Measurements from ENCODE around the gene PHF21B. TPM values are rescaled to one million over a fixed set of nuclear protein-coding genes. Genes with fewer than 3 reads are reported as not detected.

PHF21B gene
- total RNA-seq, 1 donor from 2014 or later = 0.21 TPM

GRCh38 chr22:44919691-44920090, 90.1 kb downstream of the PHF21B start:
- intact Hi-C loops (cut with micrococcal nuclease) = no loop called here
- Mint-ChIP-seq H3K27me3 (ENCODE audit: insufficient read depth) (no peaks in the 10 kb centered on the region), H3K4me3 (no peak overlapping the region), H3K4me1 (ENCODE audit: low read depth) (no peaks in the 10 kb centered on the region), H3K27ac (no peak overlapping the region), H3K9me3 (no peaks in the 10 kb centered on the region), H3K36me3 (ENCODE audit: low read depth) (no peaks in the 10 kb centered on the region)
- DNase-seq (ENCODE audit: low spot score) = no peak

- Mint-ChIP-seq H3K4me1 (ENCODE audit: low read depth) (no peaks in the 10 kb centered on the region), H3K4me3 (no peak overlapping the region), H3K9me3 (no peaks in the 10 kb centered on the region), H3K36me3 (ENCODE audit: low read depth) (no peaks in the 10 kb centered on the region), H3K27me3 (ENCODE audit: insufficient read depth) (no peaks in the 10 kb centered on the region), H3K27ac (no peak overlapping the region)
- DNase-seq (ENCODE audit: low spot score) = no peak
- intact Hi-C loops (cut with micrococcal nuclease) = no loop called here
Measured at GRCh38 chr22:44918925-44919392, 90.8 kb downstream of the PHF21B start.

GRCh38 chr22:44918166-44918924, 91.5 kb downstream of the PHF21B start:
- Mint-ChIP-seq H3K4me1 (ENCODE audit: low read depth) (no peaks in the 10 kb centered on the region), H3K36me3 (ENCODE audit: low read depth) (no peaks in the 10 kb centered on the region), H3K27me3 (ENCODE audit: insufficient read depth) (no peaks in the 10 kb centered on the region), H3K9me3 (no peaks in the 10 kb centered on the region), H3K27ac (no peak overlapping the region), H3K4me3 (no peak overlapping the region)
- intact Hi-C loops (cut with micrococcal nuclease) = no loop called here
- no peak for DNase-seq (ENCODE audit: low spot score)

GRCh38 chr22:44917372-44918165, 92.2 kb downstream of the PHF21B start:
- Mint-ChIP-seq H3K9me3 (peaks cover under 1% of the 10 kb centered on the region), H3K4me1 (ENCODE audit: low read depth) (no peaks in the 10 kb centered on the region), H3K36me3 (ENCODE audit: low read depth) (no peaks in the 10 kb centered on the region), H3K27me3 (ENCODE audit: insufficient read depth) (no peaks in the 10 kb centered on the region), H3K4me3 (no peak overlapping the region), H3K27ac (no peak overlapping the region)
- intact Hi-C loops (cut with micrococcal nuclease) = no loop called here
- DNase-seq (ENCODE audit: low spot score) = no peak

GRCh38 chr22:44916281-44917231, 93.2 kb downstream of the PHF21B start:
- DNase-seq (ENCODE audit: low spot score) = no peak
- no peak overlapping the region for H3K27ac Mint-ChIP-seq
- H3K36me3 Mint-ChIP-seq (ENCODE audit: low read depth) = no peaks in the 10 kb centered on the region
- H3K9me3 Mint-ChIP-seq = peaks cover 4% of the 10 kb centered on the region
- no peaks in the 10 kb centered on the region for H3K4me1 Mint-ChIP-seq (ENCODE audit: low read depth)
- H3K4me3 Mint-ChIP-seq = no peak overlapping the region
- no peaks in the 10 kb centered on the region for H3K27me3 Mint-ChIP-seq (ENCODE audit: insufficient read depth)
- intact Hi-C loops (cut with micrococcal nuclease) = no loop called here

DNA sequence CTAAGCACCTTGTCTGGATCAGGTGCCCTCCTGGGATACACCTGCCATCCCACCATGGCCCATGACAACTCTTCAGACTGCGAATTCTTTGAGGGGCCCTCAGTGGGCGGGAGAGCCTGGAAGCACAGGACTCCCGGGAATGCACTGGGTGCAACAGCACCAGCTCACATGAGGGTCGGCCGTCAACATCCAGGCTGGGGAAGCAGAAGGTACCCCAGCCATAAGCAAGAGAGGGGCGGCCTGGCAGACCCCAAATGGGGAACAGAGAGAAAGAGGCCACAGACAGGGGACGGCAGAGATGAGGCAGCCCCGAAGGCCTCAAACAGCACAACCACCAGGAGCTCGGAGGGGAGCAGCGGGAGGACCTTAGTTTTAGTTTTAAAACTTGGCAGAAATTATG, 94.4 kb downstream of the PHF21B start:
- H3K27ac Mint-ChIP-seq = no peak overlapping the region
- H3K4me1 Mint-ChIP-seq (ENCODE audit: low read depth) = no peaks in the 10 kb centered on the region
- DNase-seq (ENCODE audit: low spot score) = no peak
- H3K9me3 Mint-ChIP-seq = peaks cover 9% of the 10 kb centered on the region
- intact Hi-C loops (cut with micrococcal nuclease) = no loop called here
- no peaks in the 10 kb centered on the region for H3K36me3 Mint-ChIP-seq (ENCODE audit: low read depth)
- H3K4me3 Mint-ChIP-seq = no peak overlapping the region
- no peaks in the 10 kb centered on the region for H3K27me3 Mint-ChIP-seq (ENCODE audit: insufficient read depth)

GRCh38 chr22:44914026-44914721, 95.6 kb downstream of the PHF21B start:
- Mint-ChIP-seq H3K4me3 (no peak overlapping the region), H3K4me1 (ENCODE audit: low read depth) (no peaks in the 10 kb centered on the region), H3K36me3 (ENCODE audit: low read depth) (no peaks in the 10 kb centered on the region), H3K27ac (no peak overlapping the region), H3K27me3 (ENCODE audit: insufficient read depth) (no peaks in the 10 kb centered on the region), H3K9me3 (peaks cover 10% of the 10 kb centered on the region)
- intact Hi-C loops (cut with micrococcal nuclease) = no loop called here
- DNase-seq (ENCODE audit: low spot score) = no peak

- Mint-ChIP-seq H3K9me3 (peaks cover 10% of the 10 kb centered on the region), H3K36me3 (ENCODE audit: low read depth) (no peaks in the 10 kb centered on the region), H3K27me3 (ENCODE audit: insufficient read depth) (no peaks in the 10 kb centered on the region), H3K27ac (no peak overlapping the region), H3K4me1 (ENCODE audit: low read depth) (no peaks in the 10 kb centered on the region), H3K4me3 (no peak overlapping the region)
- intact Hi-C loops (cut with micrococcal nuclease) = no loop called here
- no peak for DNase-seq (ENCODE audit: low spot score)
Measured at GRCh38 chr22:44913198-44913983, 96.4 kb downstream of the PHF21B start.

DNA sequence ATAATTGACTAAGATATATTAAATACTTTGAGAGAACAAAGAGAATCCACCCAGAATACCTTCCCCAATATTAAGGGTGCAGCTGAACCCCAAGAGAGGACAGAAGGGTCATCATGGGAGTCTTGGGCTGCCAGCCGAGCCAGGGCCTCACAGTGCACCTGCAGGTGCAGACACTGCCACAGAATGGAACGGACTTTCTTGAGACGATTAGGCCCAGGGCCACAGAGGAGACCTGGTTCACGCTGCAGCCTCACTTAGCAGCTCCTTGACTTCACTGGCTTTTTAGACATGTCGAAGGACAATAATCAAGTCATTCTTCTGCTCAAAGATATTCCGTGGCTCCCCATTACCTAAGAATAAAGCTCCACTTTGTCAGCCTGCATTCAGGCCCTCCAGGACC, 100.6 kb downstream of the PHF21B start:
- H3K9me3 Mint-ChIP-seq = peaks cover 10% of the 10 kb centered on the region
- no peaks in the 10 kb centered on the region for H3K36me3 Mint-ChIP-seq (ENCODE audit: low read depth)
- intact Hi-C loops (cut with micrococcal nuclease) = no loop called here
- H3K27ac Mint-ChIP-seq = no peak overlapping the region
- H3K27me3 Mint-ChIP-seq (ENCODE audit: insufficient read depth) = no peaks in the 10 kb centered on the region
- H3K4me1 Mint-ChIP-seq (ENCODE audit: low read depth) = no peaks in the 10 kb centered on the region
- H3K4me3 Mint-ChIP-seq = no peak overlapping the region
- DNase-seq (ENCODE audit: low spot score) = no peak

DNA sequence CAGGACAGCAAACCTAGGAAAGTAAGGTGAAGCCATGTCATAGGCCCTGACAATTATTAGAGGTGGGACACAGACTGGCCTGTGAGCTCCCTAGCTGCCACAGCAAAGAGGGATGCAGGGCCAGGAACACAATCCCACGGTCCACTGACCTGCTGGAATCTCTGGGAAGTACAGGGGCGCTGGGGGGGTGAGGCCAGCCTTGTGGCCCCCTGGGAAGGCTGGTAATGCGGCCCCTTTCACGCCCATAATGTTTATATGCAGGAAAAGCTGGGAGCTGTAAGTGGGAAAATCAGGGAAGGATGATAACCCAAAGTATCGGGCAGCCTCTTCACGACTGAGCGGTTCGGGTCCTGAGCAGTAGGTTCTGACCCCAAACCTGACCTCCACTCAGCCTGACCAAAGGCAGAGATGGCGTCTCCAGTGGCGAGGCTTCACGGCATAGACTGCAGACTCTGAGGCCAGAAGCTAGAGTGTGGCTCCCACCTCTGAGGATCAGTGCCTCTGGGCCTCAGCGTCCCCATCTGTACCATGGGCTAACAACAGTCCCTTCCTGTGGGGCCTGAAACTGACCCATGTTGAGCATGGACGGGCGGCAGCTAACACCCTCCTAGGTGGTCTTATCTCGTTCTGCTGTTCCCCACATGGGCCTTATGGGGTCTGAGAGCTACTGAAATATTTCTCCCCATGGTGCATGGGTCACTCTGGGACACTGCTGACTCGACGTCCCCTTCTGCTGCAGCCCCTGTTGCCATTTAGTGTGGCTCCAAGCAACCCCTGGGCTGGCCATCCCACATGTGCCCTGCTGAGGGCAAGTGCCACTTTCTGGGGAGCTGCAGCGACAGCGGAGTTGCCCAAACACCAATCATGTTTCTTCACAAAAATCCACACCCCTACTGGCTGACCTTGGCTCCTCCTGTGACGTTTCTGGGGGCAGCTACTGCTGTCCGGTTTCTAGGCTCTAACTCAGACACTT, 101.8 kb downstream of the PHF21B start:
- peaks cover 14% of the 10 kb centered on the region for H3K9me3 Mint-ChIP-seq
- no peak overlapping the region for H3K27ac Mint-ChIP-seq
- no peak for DNase-seq (ENCODE audit: low spot score)
- no peak overlapping the region for H3K4me3 Mint-ChIP-seq
- H3K36me3 Mint-ChIP-seq (ENCODE audit: low read depth) = no peaks in the 10 kb centered on the region
- intact Hi-C loops (cut with micrococcal nuclease) = no loop called here
- no peaks in the 10 kb centered on the region for H3K4me1 Mint-ChIP-seq (ENCODE audit: low read depth)
- H3K27me3 Mint-ChIP-seq (ENCODE audit: insufficient read depth) = no peaks in the 10 kb centered on the region

Measured in activated T-helper 1 cell treated with anti-CD3 and anti-CD28 coated beads, Interleukin-12 subunit alpha, Interleukin-12 subunit beta, Interleukin-2, Interleukin-4 antibody, amounts not matched to agents 30 ng/mL and 10 ng/mL and 1 ng/mL, durations not matched to agents 14 hours and 24 hours and 36 hours (primary cell).